ENCODE data around the gene IPO11.
A peak's percentile ranks its signal among the peaks of the same experiment; 100 is the strongest.

The IPO11 gene

GRCh38 chr5:62412549-62413329 is at the start of gene IPO11:
IPO11 (plus strand) TSS chr5:62412763; CDS start chr5:62437280, 24,517 bp downstream.
- FAIRE-seq = peak; percentile 96
- TF ChIP-seq POLR2A (IDR thresholded peaks at IDR 0.05; ENCODE audit: low read depth, low read length) = peak; percentile 73
- peak; percentile 86 for DNase-seq (ENCODE audit: insufficient read length, low spot score)

DNA sequence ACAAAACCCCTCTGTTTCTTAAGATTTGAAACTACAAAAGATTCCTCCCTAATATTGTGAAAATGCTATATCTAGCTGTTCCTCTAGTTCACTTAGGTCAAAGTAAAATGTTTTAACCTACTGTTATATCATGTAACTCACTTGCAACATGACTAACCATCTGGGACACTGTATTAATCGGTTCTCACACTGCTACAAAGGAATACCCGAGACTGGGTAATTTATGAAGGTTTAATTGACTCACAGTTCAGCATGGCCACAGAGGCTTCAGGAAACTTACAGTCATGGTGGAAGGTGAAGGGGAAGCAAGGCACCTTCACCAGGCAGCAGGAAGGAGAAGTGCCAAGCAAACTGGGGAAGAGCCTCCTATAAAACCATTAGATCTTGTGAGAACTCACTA is 43.5 kb upstream of the IPO11 start:
- no peak for FAIRE-seq
- DNase-seq (ENCODE audit: insufficient read length, low spot score) = no peak
- TF ChIP-seq POLR2A (IDR thresholded peaks at IDR 0.05; ENCODE audit: low read depth, low read length) = no peak

DNA sequence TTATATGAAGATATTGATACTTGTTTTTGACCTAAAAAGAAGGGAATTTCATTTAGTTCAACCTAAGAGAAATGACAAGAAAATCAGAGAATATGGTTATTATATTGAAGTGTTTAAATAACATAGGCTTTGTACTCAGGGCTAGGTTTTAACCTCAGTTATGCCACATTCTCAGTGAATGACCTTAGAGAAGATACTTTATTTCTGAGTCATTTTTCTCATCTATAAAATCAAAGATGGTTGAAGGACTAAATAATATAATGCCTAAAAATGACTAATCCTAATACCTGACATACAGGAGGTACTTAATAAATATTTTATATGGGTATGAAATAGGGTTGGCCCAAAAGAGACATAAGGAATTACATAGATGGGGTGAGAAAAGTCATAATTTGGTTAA is 41.2 kb upstream of the IPO11 start:
- FAIRE-seq (no peak), DNase-seq (ENCODE audit: insufficient read length, low spot score) (no peak)
- no peak for TF ChIP-seq POLR2A (IDR thresholded peaks at IDR 0.05; ENCODE audit: low read depth, low read length)

DNA sequence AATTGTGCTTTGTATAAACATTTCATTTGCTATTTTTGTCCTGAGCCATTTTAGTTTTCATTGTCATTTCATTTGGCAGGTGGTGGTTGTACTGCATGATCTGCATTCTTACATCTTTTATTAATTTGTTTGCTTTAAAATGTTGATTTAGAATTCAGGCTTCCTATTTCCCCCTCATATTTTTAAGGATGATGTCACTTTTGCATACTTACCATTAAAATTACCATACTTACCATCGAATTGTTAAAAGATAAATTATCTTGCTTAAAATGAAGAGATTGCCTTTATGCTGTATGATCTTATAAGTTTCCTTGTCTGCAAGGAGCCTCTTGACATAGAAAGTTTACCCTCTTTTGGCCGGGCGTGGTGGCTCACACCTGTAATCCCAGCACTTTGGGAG is 40.0 kb upstream of the IPO11 start:
- FAIRE-seq = no peak
- no peak for DNase-seq (ENCODE audit: insufficient read length, low spot score)
- TF ChIP-seq POLR2A (IDR thresholded peaks at IDR 0.05; ENCODE audit: low read depth, low read length) = no peak

GRCh38 chr5:62373382-62373781 is 39.2 kb upstream of the IPO11 start:
- no peak for FAIRE-seq

DNA sequence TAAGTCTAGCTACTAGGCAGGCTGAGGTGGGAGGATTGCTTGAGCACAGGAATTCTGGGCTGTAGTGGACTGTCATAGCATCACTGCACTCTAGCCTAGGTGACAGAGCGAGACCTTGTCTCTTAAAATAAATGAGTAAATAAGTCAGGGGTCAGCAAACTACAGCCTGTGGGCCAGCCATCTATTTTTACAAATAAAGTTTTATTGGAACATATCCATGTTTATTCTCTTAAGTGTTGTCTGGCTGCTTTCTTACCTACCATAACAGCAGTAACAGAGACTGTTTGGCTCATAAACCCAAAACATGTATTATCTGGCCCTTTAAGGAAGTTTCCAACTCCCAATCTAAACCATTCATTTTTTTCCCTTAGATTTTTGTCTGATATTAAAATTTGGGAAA is 38.5 kb upstream of the IPO11 start:
- no peak for DNase-seq (ENCODE audit: insufficient read length, low spot score)
- no peak for FAIRE-seq
- no peak for TF ChIP-seq POLR2A (IDR thresholded peaks at IDR 0.05; ENCODE audit: low read depth, low read length)

More at GRCh38 chr5:62373382-62373781, 39.2 kb upstream of the IPO11 start:
- TF ChIP-seq POLR2A (IDR thresholded peaks at IDR 0.05; ENCODE audit: low read depth, low read length) = no peak
- DNase-seq (ENCODE audit: insufficient read length, low spot score) = no peak

DNA sequence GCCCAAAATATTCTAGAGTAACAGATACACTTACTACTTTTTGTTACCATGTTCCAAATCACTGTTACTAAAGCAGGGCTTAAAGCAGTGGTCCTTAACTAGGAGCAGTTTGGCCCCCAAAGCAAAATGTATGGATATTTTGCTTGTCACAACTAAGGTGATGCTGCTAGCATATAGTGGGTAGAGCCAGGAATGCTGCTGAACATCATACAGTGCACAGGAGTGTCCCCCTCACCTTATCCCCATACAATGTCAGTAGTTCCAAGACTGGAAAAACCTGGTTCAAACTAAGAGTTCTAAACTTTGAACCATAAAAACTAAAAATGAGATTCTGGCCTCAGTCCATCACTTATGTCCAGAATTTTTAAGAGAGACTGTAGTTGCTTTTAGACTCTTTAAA is 36.9 kb upstream of the IPO11 start:
- FAIRE-seq (no peak), DNase-seq (ENCODE audit: insufficient read length, low spot score) (no peak)
- TF ChIP-seq POLR2A (IDR thresholded peaks at IDR 0.05; ENCODE audit: low read depth, low read length) = no peak

DNA sequence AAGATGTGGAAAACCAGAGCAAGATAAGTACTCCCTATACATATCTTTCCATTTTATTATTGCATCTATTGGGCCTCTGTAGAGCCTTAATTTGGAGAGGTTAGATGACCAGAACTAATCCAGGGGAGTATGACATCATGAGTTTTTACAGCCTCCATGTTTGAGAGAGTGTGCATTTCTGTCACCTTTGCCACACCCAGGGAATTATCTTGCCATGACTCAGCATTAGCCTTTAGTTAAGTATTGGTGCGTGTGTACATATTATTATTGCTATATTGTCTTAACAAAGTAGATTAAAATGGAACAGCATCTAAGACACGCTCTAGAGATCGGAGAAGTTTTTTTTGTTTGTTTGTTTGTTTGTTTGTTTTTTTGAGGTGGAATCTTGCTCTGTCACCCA is 36.5 kb upstream of the IPO11 start:
- no peak for DNase-seq (ENCODE audit: insufficient read length, low spot score)

DNA sequence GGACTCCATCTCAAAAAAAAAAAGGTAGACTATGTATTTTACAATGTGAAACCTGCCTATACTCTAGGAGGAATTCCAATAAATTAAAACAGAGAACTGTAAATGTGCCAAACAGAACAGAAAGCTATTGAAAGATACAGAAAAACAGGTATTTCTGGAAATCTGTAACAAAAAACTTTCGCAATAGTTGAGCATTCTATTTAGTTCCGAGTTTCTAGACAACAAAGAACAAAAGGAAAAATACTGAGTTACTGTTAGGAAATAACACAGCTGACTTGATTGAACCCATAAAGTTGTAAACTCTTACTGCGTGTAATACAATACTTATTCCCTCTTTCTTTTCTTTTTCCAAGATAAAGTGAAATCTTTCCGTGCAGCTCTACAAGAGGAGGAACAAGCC is 27.4 kb upstream of the IPO11 start:
- DNase-seq (ENCODE audit: insufficient read length, low spot score) = no peak
- TF ChIP-seq POLR2A (IDR thresholded peaks at IDR 0.05; ENCODE audit: low read depth, low read length) = no peak
- no peak for FAIRE-seq

More for the DNA sequence above, 36.5 kb upstream of the IPO11 start:
- TF ChIP-seq POLR2A (IDR thresholded peaks at IDR 0.05; ENCODE audit: low read depth, low read length) = no peak
- FAIRE-seq = peak; percentile 6

DNA sequence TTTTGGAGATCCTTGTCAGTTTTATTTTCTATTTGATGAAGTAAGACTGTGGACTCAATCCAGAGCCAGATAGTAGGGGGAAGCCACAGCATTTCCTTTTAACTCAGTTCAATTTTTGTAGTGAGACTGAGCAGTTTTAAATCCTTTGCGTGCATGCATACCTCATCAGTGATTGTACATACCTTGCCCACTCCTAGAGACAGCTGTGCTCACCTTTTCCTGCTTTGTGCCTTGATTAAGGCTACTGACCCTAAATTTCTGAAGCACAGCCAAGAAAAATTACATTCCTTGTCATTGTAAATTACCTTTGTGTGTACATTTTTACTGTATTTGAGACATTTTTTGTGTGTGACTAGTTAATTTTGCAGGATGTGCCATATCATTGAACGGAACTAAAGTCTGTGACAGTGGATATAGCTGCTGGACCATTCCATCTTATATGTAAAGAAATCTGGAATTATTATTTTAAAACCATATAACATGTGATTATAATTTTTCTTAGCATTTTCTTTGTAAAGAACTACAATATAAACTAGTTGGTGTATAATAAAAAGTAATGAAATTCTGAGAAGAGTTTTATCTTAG is 26.7 kb upstream of the IPO11 start:
- DNase-seq (ENCODE audit: insufficient read length, low spot score) = no peak
- no peak for FAIRE-seq
- TF ChIP-seq POLR2A (IDR thresholded peaks at IDR 0.05; ENCODE audit: low read depth, low read length) = no peak

DNA sequence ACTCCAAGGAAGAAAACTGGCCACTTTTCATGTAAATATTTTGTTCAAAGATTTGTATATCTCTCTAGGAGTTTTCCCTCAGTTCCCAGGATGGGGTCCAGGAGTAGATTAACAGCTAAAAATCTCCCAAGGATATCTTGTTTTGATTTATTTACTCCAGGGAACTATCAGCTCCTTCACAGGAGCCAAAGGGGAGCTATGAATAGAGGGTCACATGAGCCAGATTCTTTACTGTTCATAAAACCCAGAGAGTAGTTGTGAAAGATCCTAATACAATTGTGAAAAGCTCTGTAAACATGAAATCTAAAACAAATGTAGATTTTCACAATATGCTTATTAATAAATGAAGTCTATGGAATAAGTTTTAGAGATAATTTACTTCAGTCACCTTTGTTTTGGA is 25.7 kb upstream of the IPO11 start:
- no peak for TF ChIP-seq POLR2A (IDR thresholded peaks at IDR 0.05; ENCODE audit: low read depth, low read length)
- FAIRE-seq (no peak), DNase-seq (ENCODE audit: insufficient read length, low spot score) (no peak)

- no peak for TF ChIP-seq POLR2A (IDR thresholded peaks at IDR 0.05; ENCODE audit: low read depth, low read length)
- FAIRE-seq = no peak
- DNase-seq (ENCODE audit: insufficient read length, low spot score) = no peak
Observed at GRCh38 chr5:62395210-62395950, 17.2 kb upstream of the IPO11 start.

DNA sequence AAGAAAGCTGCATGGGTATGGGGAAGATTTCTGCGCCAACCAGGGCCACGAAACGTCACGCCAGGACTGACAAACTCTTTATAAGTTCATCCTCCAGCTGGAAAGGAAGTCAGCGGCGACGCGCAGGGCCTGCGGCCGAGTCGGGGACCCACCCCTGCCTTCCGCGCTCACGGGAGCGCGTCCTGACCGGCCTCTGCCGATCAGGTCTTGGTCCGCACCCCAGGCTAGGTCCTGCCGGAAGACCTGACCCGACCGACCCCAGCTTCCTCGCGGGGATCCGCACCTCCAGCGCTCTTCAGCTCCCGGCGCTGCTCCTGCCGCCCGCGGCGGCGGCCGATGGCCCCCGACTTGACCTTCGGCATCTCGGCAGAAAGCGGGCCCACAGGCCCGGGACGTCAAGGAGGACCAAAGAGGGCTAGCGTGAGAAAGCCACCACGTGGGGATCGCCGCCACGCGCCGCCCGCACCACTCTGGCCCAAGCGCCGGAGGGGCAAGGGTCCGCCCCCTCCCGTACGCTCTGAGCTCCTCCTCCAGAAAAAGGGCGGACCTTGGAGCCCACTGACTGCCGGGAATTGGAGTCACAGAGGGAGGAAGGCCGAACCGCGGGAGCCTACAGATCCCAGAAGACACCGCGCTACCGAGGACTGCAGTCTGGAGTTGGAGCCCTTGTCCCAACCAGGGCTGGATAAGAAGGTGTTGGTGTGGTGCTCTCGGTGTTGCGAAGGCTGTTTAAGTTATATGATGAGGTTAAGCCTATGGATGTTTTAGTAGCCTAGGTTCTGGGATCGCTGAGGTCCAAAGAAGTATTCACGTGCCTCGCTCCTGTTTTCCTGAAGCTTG is 8.9 kb upstream of the IPO11 start, which contains the start of gene DIMT1:
Gene DIMT1, minus strand, starts transcription at position 495 of the 840 bp plus-strand sequence. Its CDS starts 133 bp downstream, at position 362.
- peak; percentile 86 for TF ChIP-seq POLR2A (IDR thresholded peaks at IDR 0.05; ENCODE audit: low read depth, low read length)
- DNase-seq (ENCODE audit: insufficient read length, low spot score) (peak; percentile 71), FAIRE-seq (peak; percentile 75)

Data from H54 (cell line).